Hypothalamus (tissue), 51 donors: Measurements from ENCODE around the gene LAMA3.

Experiments used
- DNase-seq, 51 donors: peaks; one replicate each; lab custom pipeline; 2025; lab: John Stamatoyannopoulos, UW

LAMA3 gene

GRCh38 chr18:23951206-23951605, 262.0 kb downstream of the LAMA3 start:
- no peak for DNase-seq

GRCh38 chr18:23953984-23954383, 264.7 kb downstream of the LAMA3 start:
- DNase-seq, result no peak

- DNase-seq, result no peak
These were observed 267.2 kb downstream of the LAMA3 start for GRCh38 chr18:23956483-23956882.

- DNase-seq, result peak in 42 of 51 donors; percentile 7 to 86 (median 60)
These were observed 268.8 kb downstream of the LAMA3 start for GRCh38 chr18:23958036-23958435.

DNA sequence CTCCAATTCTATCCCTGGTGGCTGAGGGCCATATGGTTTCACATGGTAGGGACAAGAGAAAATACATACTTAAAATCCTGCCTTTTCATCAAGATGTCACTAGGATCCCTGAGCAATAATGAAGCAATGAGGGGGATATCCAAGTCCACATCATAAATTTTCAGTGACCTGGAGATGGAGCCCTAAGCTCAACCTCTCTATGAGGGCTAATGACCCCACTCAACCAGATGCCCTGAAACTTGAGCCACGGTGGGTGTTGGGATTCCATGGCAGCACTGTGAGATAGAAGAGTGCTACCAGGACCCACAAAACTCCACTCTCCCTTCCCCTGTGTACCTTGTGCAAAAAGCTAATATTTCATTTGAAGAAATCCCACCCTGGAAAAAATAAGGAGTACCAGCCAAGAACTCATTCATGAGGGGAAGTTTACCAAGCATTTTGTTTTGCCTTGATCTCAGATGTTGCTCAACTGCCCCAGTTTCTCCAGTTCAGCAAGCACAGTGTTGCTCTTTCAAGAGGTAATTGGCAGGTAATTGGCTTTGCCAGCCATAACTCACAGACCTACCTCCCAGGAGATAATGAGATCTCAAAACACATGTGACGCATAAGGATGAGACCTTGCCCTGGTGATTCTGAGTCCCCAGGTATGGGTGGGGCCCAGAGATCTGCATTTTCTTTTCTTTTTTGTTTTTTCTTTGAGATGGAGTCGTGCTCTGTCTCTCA, 274.4 kb downstream of the LAMA3 start:
- no peak for DNase-seq

DNA sequence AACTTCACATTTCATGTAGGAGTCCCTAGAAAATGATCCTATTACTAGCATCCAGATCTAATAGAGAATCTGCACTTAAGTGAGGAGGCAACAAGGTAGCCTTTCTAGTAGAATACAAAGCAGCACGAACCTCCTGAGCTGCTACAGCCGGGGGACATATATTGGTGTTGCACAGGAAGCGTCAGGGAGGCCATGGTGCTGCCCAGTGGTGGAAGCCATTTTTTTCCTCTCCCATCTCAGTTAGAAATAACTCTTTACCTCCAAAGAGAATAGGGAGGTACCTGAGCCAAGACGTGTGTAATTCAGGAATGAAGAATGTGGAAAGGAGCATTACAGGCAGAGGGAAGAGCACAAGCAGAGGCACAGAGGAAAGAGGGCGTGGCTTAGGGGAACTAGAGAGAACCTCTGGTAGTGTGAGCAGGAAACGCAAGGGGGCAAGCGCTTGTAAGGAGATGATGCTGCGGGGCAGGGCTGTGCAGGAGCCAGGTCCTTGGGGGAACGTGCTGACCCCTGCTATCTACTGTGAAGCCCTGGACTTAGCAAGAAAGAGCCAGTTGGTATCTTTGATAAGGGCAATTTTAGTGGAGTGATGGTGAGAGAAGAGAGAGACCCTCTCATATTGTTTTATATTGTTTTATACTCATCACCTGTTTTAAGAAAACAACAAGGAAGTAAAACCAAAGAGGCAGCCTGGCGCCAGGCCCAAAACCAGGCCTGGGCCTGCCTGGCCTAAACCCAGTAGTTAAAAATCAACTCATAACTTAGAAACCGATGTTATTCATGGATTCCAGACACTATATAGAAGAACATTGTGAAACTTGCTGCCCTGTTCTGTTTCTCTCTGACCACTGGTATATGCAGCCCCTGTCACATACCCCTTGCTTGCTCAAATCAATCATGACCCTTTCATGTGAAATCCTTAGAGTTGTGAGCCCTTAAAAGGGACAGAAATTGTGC, 275.3 kb downstream of the LAMA3 start:
- DNase-seq, result no peak

DNA sequence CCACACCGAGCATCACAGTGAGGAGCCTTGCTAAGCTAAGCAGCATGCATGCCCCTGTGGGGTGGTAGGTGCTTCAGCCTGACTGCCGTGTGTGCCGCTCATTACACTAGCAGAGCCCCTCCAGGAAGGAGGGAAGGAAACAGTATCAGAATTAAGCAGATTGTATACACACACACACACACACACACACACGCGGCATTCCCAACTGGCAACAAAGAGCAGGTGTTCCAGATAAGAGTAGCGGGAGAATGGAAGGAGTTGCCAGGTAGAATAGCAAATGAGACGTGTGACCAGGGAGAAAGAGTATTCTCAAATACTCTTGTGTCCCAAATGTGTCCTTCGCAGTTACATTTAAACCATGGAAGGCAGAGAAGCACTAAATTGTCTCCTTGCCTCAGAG, 277.7 kb downstream of the LAMA3 start:
- no peak for DNase-seq

DNA sequence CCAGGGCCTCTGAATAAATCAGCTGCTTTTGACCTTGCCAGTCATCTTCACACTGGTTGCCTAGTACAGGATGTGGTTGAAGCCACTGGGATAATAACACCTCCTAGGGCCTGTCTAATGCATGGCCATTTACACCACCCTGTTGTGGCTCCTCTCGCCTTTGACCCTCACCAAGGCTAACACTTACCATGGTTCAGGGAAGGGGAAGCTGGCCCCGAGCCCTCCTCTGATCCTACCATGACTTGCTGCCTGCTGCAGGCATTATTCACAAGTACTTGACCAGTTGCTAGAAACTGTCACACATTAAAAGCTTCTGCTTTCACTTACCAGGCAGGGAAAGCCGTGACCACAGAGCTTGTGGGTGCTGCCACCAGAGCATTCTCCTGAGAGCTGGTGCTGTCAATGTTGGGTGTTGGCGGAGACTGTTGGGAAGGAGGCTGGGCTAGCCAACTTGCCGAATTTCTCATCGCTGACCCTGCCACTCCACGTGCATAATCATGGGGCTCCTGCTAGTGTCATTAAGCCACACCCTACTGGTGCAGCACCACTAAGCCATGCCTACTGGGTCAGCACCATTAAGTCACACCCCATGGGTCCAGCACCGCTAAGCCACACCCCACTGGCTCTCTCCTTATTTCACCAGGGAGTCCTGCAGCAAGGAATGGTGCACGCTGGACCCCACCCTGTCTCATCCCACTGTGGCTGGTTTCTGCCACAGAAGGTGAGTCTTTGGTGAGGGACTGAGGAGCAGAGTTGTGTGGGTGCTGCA, 278.3 kb downstream of the LAMA3 start:
- DNase-seq, result peak in 2 of 51 donors; percentile 3 to 5

GRCh38 chr18:23968638-23969604, 279.7 kb downstream of the LAMA3 start:
- DNase-seq, result no peak

- no peak for DNase-seq
These were observed 280.4 kb downstream of the LAMA3 start for GRCh38 chr18:23969664-23970063.

DNA sequence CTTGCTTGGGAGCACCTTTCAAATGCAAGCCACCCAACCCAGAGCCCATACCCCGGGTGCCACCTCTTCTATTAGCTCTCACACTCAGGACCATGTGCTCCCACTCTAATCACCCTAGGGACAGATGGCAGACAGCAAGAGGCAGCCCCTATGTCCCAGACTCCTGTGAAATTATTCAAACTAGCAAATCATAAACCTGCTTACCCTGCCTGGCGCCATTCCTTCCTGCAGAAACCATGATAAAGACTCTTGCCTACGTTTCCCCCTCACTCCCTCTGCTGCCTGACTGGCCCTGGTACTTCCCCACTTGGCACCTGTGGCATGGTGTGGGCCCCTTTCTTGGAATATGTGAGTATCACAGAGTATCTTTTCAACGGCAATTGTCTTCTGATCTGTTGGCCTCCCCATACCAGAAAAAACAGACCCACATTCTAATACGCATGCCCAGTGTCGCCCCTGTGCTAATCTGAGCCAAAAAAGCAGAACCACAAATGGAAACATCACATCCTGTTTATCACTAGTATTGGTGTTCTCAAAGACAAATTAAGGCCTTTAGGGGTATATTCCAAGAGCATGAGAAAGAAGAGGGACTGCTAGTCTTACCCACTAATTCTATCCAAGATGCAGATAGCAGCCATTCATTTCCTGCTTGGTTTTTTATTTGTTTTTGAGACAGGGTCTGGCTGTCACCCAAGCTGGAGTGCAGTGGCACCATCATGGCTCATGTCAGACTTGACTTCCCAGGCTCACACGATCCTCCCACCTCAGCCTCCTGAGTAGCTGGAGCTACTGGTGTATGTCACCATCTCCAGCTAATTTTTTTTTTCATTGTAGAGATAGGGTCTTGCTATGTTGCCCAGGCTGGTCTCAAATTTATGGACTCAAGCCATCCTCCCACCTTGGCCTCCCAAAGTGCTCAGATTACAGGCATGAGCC, 281.2 kb downstream of the LAMA3 start:
- DNase-seq, result no peak

DNA sequence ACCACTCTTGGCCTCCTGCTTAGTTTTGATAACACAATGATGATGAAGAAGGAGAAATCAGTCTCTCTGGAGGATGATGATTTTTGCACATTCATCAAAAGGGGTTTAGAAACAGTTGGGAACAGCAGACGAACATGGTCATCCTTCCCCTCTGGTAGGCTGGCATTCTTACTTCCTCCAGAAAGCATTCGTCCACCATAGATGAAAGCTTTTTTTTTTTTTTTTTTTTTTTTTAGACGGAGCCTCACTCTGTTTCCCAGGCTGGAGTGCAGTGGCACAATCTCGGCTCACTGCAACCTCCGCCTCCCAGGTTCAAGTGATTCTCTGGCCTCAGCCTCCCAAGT, 281.8 kb downstream of the LAMA3 start:
- DNase-seq, result no peak

DNA sequence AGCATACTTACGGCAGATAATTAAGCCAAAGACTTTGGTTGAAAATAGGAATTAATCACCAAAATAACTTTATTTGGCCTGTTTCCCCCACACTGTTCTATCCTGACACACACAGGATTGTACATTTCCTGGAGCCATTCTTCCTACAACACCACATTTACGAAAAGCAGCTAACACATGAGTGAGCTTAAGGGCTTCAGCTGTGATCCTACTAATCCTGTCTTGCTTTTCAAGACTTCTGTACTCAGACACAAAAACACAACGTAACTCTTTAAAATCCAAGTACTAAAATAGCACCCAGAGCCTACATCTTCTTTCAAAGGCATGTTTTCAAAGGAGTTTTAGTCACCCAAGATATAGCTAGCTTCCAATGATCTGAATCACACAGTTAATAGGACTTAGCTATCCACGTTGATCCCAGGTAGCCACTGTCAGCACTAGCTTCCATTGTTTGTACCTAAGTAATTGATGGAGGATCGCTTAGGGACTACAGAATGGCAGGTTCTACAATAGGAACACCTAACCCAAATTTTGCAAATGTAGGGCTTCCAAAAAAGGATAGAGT, 282.5 kb downstream of the LAMA3 start:
- DNase-seq, result no peak

DNA sequence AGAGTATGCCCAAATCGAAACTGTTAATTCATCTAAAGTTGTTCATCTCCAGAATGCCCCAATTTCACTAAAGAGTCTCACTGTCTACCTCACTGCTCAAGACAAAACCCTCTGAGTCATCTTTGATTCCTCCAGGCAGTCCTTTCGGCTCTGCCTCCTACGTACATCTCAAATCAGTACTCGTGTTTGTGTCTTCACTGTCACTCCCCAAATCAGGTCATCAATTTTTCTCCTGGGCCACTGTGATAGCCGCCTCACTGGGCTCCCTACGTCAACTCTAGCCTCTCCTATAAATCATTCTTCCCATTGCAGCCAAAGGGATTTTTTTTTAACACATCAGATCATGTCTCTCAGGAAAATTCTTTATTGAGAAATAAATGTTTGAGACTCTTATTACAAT, 283.2 kb downstream of the LAMA3 start:
- DNase-seq, result peak in 1 of 51 donors; percentile 43

DNA sequence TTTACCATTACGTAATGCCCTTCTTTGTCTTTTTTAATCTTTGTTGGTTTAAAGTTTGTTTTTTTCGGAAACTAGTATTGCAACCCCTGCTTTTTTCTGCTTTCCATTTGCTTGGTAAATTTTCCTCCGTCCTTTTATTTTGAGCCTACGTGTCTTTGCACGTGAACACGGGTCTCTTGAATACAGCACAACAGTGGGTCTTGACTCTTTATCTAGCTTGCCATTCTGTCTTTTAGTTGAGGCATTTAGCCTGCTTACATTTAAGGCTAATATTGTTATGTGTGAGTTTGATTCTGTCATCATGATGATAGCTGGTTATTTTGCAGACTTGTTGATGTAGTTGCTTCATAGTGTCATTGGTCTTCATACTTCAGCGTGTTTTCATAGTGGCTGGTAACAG, 287.9 kb downstream of the LAMA3 start:
- no peak for DNase-seq

DNA sequence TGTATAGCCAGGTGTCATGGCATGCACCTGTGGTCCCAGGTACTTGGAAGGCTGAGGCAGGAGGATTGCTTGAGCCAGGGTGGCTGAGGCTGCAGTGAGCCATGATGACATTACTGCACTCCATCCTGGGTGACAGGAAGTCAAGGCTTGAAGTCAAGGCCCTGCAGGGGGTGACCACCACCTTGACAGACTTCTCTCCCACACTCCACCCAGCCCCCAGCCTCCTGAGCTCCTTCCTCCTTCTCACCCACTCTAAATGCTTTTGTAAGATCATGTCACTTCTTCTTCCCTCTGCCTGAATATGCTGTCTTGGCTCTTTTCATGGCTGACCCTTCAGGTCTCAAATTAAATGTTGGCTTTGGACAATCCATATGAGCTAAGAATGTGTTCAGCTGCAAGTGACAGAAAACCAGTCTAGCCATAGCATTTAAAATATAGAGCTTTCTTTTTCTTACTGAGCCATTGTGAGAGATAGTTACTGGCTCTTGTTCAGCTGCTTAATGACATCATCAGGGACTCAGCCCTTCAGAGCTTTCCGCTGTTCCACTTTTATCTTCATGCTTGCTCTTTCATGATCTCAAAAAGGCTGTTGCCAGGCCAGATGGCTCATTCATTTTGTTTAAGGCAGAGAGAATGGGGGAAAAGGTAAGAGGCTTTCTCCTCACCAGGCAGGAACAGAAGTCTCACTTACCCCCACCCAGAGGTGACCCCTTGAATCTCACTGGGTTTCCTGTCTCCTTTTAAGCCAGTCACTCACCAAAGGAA, 288.6 kb downstream of the LAMA3 start:
- no peak for DNase-seq

GRCh38 chr18:23981369-23981980, 292.2 kb downstream of the LAMA3 start:
- peak in 2 of 51 donors; percentile 6 for DNase-seq
